MCF 10A (cell line): ENCODE results near the gene EME1. TPM values are rescaled to one million over a fixed set of nuclear protein-coding genes. Genes with fewer than 3 reads are reported as not detected.
A peak's percentile ranks its signal among the peaks of the same experiment; 100 is the strongest.
"Not testable (repeated sequence)": the region's sequence is repeated elsewhere in the genome, so short reads cannot be mapped to it uniquely, and the experiment has no call there.

Experiments used
- BruUV-seq: library from RNA; stranded (reverse); fragments of 400-500 nt; replicated peaks from 2 replicates; lab custom pipeline; 2021; lab: Mats Ljungman, UMichigan
- CTCF ChIA-PET: fragments of 300-600 bp; sonication (Branson Sonifier 250); formaldehyde crosslinking; extraction: SDS; loops from one replicate; lab custom pipeline; 2021; ENCODE audit warnings: antibody characterized with exemption, inconsistent platforms; lab: Yijun Ruan, JAX
- POLR2A ChIA-PET: fragments of 300-600, 350-650 bp; sonication (Branson Sonifier 250); formaldehyde crosslinking; extraction: SDS; loops from one replicate; lab custom pipeline; 2020; ENCODE audit warnings: antibody characterized with exemption, inconsistent platforms; lab: Yijun Ruan, JAX
- DNase-seq: peaks from one replicate; pipeline ENCODE4 v3.0.0-alpha.2; 2018; ENCODE audit not compliant: unreplicated experiment
- H3K27ac Mint-ChIP-seq: one replicate; pipeline ENCODE4 v1.8.0; 2022; ENCODE audit warnings: mild to moderate bottlenecking, low read depth, mixed read lengths; ENCODE audit not compliant: unreplicated experiment
- H3K27me3 Mint-ChIP-seq: one replicate; pipeline ENCODE4 v1.8.0; 2022; ENCODE audit warnings: mixed read lengths; ENCODE audit not compliant: insufficient read depth, unreplicated experiment
- H3K36me3 Mint-ChIP-seq: one replicate; pipeline ENCODE4 v1.8.0; 2022; ENCODE audit warnings: mild to moderate bottlenecking, moderate library complexity, mixed read lengths; ENCODE audit not compliant: insufficient read depth, unreplicated experiment
- H3K4me1 Mint-ChIP-seq: one replicate; pipeline ENCODE4 v1.8.0; 2022; ENCODE audit warnings: mixed read lengths; ENCODE audit not compliant: insufficient read depth, unreplicated experiment
- H3K4me3 Mint-ChIP-seq: one replicate; pipeline ENCODE4 v1.8.0; 2022; ENCODE audit warnings: mild to moderate bottlenecking, moderate library complexity, mixed read lengths; ENCODE audit not compliant: unreplicated experiment
- H3K9me3 Mint-ChIP-seq: one replicate; pipeline ENCODE4 v1.8.0; 2022; ENCODE audit warnings: mixed read lengths; ENCODE audit not compliant: unreplicated experiment
- intact Hi-C: fragments of 100-400 bp; cut with micrococcal nuclease; formaldehyde crosslinking; loops from 2 replicates; pipeline ENCODE4 v1.14.1; 2022
- total RNA-seq: library from RNA; stranded (reverse); gene quantifications from 2 replicates; pipeline ENCODE4 v1.2.3, GENCODE V29; 2022
- TF ChIP-seq, protein P1 (sequence below): fragments of 200-600 bp; IDR thresholded peaks from one replicate; pipeline ENCODE4 v1.8.0; 2022; ENCODE audit warnings: antibody characterized with exemption, mild to moderate bottlenecking; ENCODE audit not compliant: unreplicated experiment

Gene EME1
- total RNA-seq, 1 experiment from 2014 or later = 6.0 TPM

- H3K27ac Mint-ChIP-seq = no peak overlapping the region
Measured at GRCh38 chr17:50414808-50415207, 41.8 kb downstream of the EME1 start.

GRCh38 chr17:50419577-50419976 lies 46.5 kb downstream of the EME1 start:
- H3K27me3 Mint-ChIP-seq, H3K36me3 Mint-ChIP-seq, H3K9me3 Mint-ChIP-seq, intact Hi-C loops, BruUV-seq, POLR2A ChIA-PET, H3K4me3 Mint-ChIP-seq, DNase-seq, H3K27ac Mint-ChIP-seq: not testable (repeated sequence)
- CTCF ChIA-PET = interaction anchor here (0.7 kb wide), 1 partner anchor 64 kb away, joined by 4 read pairs; no protein-coding TSS in a partner anchor
- H3K4me1 Mint-ChIP-seq = peaks cover 10% of the 10 kb centered on the region

More at GRCh38 chr17:50414808-50415207, 41.8 kb downstream of the EME1 start:
- no TSS peak for BruUV-seq
- Mint-ChIP-seq H3K27me3 (peaks cover 10% of the 10 kb centered on the region), H3K4me3 (no peak overlapping the region), H3K4me1 (no peaks in the 10 kb centered on the region), H3K36me3 (no peaks in the 10 kb centered on the region), H3K9me3 (peaks cover 7% of the 10 kb centered on the region)
- POLR2A ChIA-PET = no interaction called here
- DNase-seq = no peak
- TF ChIP-seq, protein P1, sequence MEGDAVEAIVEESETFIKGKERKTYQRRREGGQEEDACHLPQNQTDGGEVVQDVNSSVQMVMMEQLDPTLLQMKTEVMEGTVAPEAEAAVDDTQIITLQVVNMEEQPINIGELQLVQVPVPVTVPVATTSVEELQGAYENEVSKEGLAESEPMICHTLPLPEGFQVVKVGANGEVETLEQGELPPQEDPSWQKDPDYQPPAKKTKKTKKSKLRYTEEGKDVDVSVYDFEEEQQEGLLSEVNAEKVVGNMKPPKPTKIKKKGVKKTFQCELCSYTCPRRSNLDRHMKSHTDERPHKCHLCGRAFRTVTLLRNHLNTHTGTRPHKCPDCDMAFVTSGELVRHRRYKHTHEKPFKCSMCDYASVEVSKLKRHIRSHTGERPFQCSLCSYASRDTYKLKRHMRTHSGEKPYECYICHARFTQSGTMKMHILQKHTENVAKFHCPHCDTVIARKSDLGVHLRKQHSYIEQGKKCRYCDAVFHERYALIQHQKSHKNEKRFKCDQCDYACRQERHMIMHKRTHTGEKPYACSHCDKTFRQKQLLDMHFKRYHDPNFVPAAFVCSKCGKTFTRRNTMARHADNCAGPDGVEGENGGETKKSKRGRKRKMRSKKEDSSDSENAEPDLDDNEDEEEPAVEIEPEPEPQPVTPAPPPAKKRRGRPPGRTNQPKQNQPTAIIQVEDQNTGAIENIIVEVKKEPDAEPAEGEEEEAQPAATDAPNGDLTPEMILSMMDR = no peak
- CTCF ChIA-PET = interaction anchor here (0.6 kb wide), 1 partner anchor 15 kb away, joined by 3 read pairs; no protein-coding TSS in a partner anchor
- intact Hi-C loops = no loop called here

GRCh38 chr17:50420419-50421112 lies 47.5 kb downstream of the EME1 start:
- Mint-ChIP-seq H3K27me3 (no peaks in the 10 kb centered on the region), H3K9me3 (no peaks in the 10 kb centered on the region), H3K4me3 (no peak overlapping the region), H3K36me3 (no peaks in the 10 kb centered on the region), H3K27ac (no peak overlapping the region), H3K4me1 (peaks cover 10% of the 10 kb centered on the region)
- ChIA-PET POLR2A (interaction anchor here (1.0 to 3.1 kb wide), 3 partner anchors 8 to 23 kb away, joined by 4 to 37 read pairs (median 4); partner anchors contain the start of gene LRRC59), CTCF (no interaction called here)
- DNase-seq = no peak
- TF ChIP-seq, protein P1 = no peak
- intact Hi-C loops = no loop called here
- BruUV-seq = no TSS peak

GRCh38 chr17:50421308-50422051 lies 48.5 kb downstream of the EME1 start:
- H3K36me3 Mint-ChIP-seq = peaks cover 3% of the 10 kb centered on the region
- no peaks in the 10 kb centered on the region for H3K9me3 Mint-ChIP-seq
- peak overlapping the region; percentile 13 for H3K4me3 Mint-ChIP-seq
- ChIA-PET CTCF (interaction anchor here (0.6 to 2.1 kb wide), 5 partner anchors 10 to 327 kb away, joined by 3 to 8 read pairs (median 3); no protein-coding TSS in a partner anchor), POLR2A (interaction anchor here (0.6 to 3.1 kb wide), 8 partner anchors 10 to 285 kb away, joined by 3 to 37 read pairs (median 3); partner anchors contain the start of gene LRRC59)
- no peaks in the 10 kb centered on the region for H3K27me3 Mint-ChIP-seq
- H3K4me1 Mint-ChIP-seq = peaks cover 10% of the 10 kb centered on the region
- no TSS peak for BruUV-seq
- H3K27ac Mint-ChIP-seq = no peak overlapping the region
- intact Hi-C loops = no loop called here
- TF ChIP-seq, protein P1 = no peak
- DNase-seq = no peak
